H7 (cell line): ENCODE results near the gene B3GNT7. TPM values are rescaled to one million over a fixed set of nuclear protein-coding genes. Genes with fewer than 3 reads are reported as not detected.
A peak's percentile ranks its signal among the peaks of the same experiment; 100 is the strongest.

ENCODE experiments used
- DNase-seq: peaks from one replicate; pipeline ENCODE4 v3.0.0; 2012
- H3K27me3 ChIP-seq: 2 replicates; pipeline ENCODE4 v1.6.0; 2011; ENCODE audit warnings: mild to moderate bottlenecking, low read length; ENCODE audit not compliant: control insufficient read depth, insufficient read depth
- H3K36me3 ChIP-seq: replicated peaks from 2 replicates; pipeline ENCODE4 v1.5.1; 2011; ENCODE audit warnings: low read length; ENCODE audit not compliant: control insufficient read depth, insufficient read depth
- H3K4me3 ChIP-seq: 2 replicates; pipeline ENCODE4 v1.5.1; 2011; ENCODE audit warnings: low read depth, mild to moderate bottlenecking, control low read depth, low read length, moderate library complexity; ENCODE audit not compliant: insufficient read depth
- total RNA-seq: library from RNA; depleted of rRNA; stranded (reverse); fragments of >200 nt; shearing (Covaris generic); gene quantifications from 2 replicates; pipeline ENCODE4 v1.2.3, GENCODE V29; 2014

Gene B3GNT7
- total RNA-seq, 1 experiment from 2014 or later: 52.9 TPM

- Histone ChIP-seq H3K4me3 (no peak overlapping the region), H3K27me3 (no peaks in the 10 kb centered on the region; the same call in 1 of the 2 replicates), H3K36me3 (no peaks in the 10 kb centered on the region; the same call in 1 of the 2 replicates)
- DNase-seq: no peak
Observed at GRCh38 chr2:231386446-231386845, 9.1 kb upstream of the B3GNT7 start.

DNA sequence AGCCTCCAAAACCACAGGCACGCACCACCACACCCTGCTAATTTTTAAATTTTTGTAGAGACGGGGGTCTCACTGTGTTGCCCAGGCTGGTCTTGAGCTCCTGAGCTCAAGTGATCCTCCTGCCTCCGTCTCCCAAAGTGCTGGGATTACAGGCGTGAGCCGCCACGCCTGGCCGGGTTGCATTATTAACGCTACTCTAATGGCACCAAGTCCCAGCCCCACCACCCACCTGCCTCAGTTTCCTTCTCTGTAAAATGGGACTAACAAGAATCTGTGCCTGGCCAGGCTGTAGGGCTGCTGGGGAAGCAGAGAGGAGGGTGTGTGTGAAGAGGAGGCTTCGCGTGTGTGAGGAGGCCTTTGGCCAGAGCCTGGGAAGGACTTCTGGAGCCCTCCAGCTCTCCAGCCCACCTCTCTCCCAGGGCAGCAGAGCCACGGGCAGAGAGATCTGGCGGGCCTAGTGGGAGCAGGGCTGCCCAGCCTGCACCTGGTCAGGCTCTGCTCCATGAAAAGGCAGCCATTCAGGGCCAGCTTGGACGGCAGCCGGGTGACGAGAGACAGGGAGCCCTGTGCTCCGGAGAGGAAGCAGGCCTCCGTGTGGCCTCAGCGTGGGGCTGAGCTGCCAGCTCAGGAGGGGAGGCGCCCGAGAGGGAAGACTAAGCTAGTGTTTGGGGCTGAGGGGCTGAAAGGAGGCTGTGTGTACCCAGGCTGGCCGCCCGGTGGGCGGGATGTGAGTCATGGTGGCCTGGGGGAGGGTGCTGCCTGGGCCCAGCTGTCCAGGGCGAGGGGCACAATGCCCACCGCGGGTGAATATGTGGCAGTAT lies 7.4 kb upstream of the B3GNT7 start:
- no peaks in the 10 kb centered on the region; the same call in 1 of the 2 replicates for H3K36me3 ChIP-seq
- no peaks in the 10 kb centered on the region; the same call in 1 of the 2 replicates for H3K27me3 ChIP-seq
- no peak overlapping the region for H3K4me3 ChIP-seq
- DNase-seq: peak; percentile 79

GRCh38 chr2:231388725-231389346 lies 6.7 kb upstream of the B3GNT7 start:
- Histone ChIP-seq H3K36me3 (no peaks in the 10 kb centered on the region; the same call in 1 of the 2 replicates), H3K4me3 (no peak overlapping the region), H3K27me3 (no peaks in the 10 kb centered on the region; the same call in 1 of the 2 replicates)
- peak; percentile 69 for DNase-seq

DNA sequence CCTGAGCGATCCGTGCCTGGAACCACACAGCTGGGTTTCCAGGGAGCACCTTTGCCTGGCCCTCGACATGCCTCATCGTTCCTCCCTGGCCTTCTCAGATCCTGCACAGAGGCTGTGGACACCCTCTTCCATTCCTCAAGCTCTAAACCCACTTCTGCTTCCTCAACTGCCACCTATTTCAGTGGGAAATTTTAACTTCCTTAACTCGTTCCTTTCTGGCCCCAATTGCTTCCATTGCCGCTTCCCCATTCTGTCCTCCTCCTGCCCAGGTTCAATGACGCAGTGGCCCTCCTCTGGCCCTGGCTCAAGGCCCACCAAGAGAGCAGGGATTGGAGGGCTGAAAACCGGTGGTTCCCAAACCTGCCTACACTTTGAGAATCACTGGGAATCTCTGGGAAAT lies 4.8 kb upstream of the B3GNT7 start:
- no peaks in the 10 kb centered on the region; the same call in 1 of the 2 replicates for H3K36me3 ChIP-seq
- H3K27me3 ChIP-seq: no peaks in the 10 kb centered on the region
- DNase-seq: peak; percentile 19
- H3K4me3 ChIP-seq: no peak overlapping the region

GRCh38 chr2:231391981-231392380 lies 3.5 kb upstream of the B3GNT7 start:
- peak; percentile 23 for DNase-seq
- Histone ChIP-seq H3K4me3 (no peak overlapping the region), H3K27me3 (no peaks in the 10 kb centered on the region), H3K36me3 (no peaks in the 10 kb centered on the region)

DNA sequence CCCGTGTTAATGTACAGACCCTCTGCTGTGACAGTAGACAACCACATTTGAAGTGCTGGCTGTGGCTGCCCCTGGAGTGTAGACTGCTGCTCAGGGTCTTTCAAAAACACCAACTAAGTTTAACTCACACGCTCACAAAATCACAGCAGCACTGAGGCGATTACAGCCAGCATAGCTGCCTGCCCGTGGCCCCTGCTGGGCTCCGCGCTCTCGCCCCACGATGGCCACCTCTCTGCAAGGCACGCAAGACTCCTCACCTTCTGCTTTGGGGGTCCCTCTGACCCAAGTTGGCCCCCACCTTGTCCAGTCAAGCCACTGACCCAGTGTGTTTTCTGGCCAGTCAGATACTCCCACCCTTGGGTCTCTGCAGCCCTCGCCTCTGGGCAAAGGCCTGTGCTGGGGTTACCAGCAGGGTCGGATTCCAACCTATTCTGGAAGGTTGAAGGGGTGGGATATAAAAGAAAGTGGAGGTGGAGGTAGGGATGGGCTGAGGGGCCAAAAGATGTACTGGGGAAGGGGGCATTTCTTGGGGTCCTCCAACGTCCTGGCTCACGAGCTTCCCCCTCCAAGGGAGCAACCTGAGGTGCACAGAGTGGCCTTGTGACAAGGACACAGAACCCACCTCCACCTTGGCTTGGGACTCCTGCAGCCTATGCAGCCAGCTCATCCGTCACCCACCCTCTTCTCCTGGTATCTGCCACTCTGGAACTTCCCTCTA lies 2.9 kb upstream of the B3GNT7 start:
- Histone ChIP-seq H3K27me3 (no peaks in the 10 kb centered on the region), H3K36me3 (peaks cover 2% of the 10 kb centered on the region), H3K4me3 (no peak overlapping the region)
- DNase-seq: peak; percentile 58

- DNase-seq: peak; percentile 95
- Histone ChIP-seq H3K4me3 (no peak overlapping the region), H3K27me3 (no peaks in the 10 kb centered on the region), H3K36me3 (peaks cover 7% of the 10 kb centered on the region)
Observed at GRCh38 chr2:231393149-231394131, 2.1 kb upstream of the B3GNT7 start.

DNA sequence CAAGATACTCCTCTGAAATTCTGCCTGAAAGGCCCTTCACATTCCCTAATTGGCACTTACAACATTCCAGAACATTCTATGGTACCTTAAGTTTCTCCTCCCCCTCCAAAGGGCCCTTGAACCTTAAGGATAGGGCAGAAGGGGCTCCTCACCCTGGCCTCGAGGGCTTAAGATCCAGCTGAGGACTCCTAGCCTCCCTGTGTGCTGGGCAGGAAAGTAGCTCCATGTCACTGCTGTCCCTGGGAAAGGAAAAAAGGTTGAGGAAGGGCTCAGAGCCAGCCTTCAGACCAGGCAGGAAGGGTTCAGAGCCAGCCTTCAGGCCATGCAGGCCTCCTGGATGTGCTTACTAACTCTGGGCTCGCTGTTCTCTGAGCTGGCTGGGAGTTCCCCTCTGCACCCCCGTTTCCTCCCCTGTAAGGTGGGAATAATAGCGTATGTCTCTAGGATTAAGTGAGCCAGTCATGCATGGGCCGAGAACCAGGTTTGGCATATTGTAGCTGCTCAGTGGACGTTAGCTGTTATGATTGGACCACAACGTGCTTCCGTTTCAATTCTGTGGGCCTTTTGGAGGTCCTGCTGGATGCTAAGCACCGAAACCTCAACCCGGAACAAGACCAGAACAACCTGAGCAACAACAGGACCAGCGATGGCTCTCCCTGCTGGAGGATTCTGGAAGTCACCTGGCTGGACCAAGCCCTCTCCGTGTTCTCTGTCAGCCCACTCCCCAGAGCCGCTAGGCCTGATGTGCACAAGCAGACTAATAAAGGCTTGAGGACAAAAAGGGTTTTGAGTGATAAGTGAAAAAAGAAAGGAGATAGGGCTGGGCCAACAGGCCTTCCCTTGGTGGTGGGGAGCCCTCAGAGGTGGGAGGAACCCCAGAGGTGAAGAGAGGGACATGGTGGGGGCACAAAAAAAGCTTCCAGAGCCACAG lies 1.0 kb upstream of the B3GNT7 start:
- Histone ChIP-seq H3K27me3 (no peaks in the 10 kb centered on the region), H3K4me3 (no peak overlapping the region; the same call in 1 of the 2 replicates), H3K36me3 (peaks cover 13% of the 10 kb centered on the region)
- peak; percentile 91 for DNase-seq

- H3K36me3 ChIP-seq: peaks cover 13% of the 10 kb centered on the region
- H3K4me3 ChIP-seq: peak overlapping the region; percentile 73
- peak; percentile 88 for DNase-seq
- no peaks in the 10 kb centered on the region for H3K27me3 ChIP-seq
Observed at GRCh38 chr2:231396058-231396821, 730 bp downstream of the B3GNT7 start.

DNA sequence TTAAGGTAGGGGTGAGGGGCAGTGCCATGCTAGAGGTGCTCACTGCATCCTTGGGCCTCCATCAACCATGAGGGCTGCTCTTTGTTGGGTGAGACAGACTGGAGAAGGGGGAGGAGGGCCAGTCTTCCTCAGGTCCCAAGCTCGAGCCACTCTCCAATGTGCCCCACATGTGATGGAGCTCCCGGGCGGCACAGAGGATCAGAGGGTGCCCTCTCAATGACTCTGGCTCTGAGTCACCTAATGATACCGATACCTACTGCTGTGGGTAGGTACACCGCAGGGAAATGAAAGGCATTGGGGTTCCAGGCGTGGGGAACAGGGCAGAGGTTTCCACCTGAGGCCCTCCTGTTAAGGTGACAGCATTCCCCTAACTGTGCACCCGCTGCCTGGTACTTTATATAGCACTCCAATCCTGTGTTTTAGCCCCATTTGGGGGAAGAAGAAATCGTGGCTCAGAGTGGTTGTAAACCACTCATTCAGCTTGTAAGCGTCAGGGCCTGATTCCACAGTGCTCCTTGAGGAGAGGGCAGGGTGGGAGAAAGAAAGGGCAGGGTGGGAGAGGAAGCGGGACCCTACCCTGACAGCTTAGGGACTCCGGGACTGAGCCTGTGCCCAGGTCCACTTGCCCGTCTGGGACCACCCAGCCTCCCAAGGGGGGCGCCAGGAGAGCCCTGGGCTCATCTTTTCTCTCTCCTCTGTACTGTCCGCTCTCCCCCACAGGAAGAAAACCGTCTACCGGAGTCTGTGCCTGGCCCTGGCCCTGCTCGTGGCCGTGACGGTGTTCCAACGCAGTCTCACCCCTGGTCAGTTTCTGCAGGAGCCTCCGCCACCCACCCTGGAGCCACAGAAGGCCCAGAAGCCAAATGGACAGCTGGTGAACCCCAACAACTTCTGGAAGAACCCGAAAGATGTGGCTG lies 1.8 kb downstream of the B3GNT7 start:
- DNase-seq: peak; percentile 52
- Histone ChIP-seq H3K27me3 (no peaks in the 10 kb centered on the region), H3K4me3 (peak overlapping the region; percentile 73), H3K36me3 (peaks cover 13% of the 10 kb centered on the region)

- peak; percentile 40 for DNase-seq
- H3K4me3 ChIP-seq: no peak overlapping the region
- H3K27me3 ChIP-seq: no peaks in the 10 kb centered on the region
- peaks cover 13% of the 10 kb centered on the region for H3K36me3 ChIP-seq
Observed at GRCh38 chr2:231397928-231398294, 2.4 kb downstream of the B3GNT7 start.

- no peaks in the 10 kb centered on the region for H3K27me3 ChIP-seq
- peaks cover 13% of the 10 kb centered on the region for H3K36me3 ChIP-seq
- peak; percentile 46 for DNase-seq
- H3K4me3 ChIP-seq: no peak overlapping the region
Observed at GRCh38 chr2:231398585-231398984, 3.1 kb downstream of the B3GNT7 start.
